Esophagus squamous epithelium (tissue), 4 donors: Measurements from ENCODE around the gene FMN2.

ENCODE experiments used
- CTCF ChIP-seq, 6 experiments: fragments of 450-650 bp in 4 of 6; fragments of 200-600 bp in 2 of 6; sonication (generic) in 2 of 6; IDR thresholded peaks; one replicate each; pipeline ENCODE4 v1.5.1; 2016 to 2019; ENCODE audit warnings: antibody characterized with exemption in 6 of 6, mild to moderate bottlenecking in 4 of 6, moderate library complexity in 4 of 6
- POLR2A ChIP-seq, 4 donors: fragments of 450-650 bp; IDR thresholded peaks; one replicate each; pipeline ENCODE4 v1.6.1; 2017; ENCODE audit warnings: antibody characterized with exemption in 4 of 4, mild to moderate bottlenecking in 4 of 4, moderate library complexity in 3 of 4

GRCh38 chr1:240467895-240468294 lies 376.2 kb downstream of the FMN2 start:
- TF ChIP-seq POLR2A (IDR thresholded peaks at IDR 0.05) (no peak), CTCF (IDR thresholded peaks at IDR 0.05) (no peak)
